ENCODE measurements around the gene C9orf50.

C9orf50 gene

GRCh38 chr9:129579294-129579693 lies 41.6 kb downstream of the C9orf50 start:
- peaks cover 3% of the 10 kb centered on the region for H3K4me1 ChIP-seq (ENCODE audit: insufficient read depth, low read length)
- H3K9ac ChIP-seq (ENCODE audit: low read length), result no peak overlapping the region
- H3K4me3 ChIP-seq (ENCODE audit: low read depth in 1 of 2, low read length in 2 of 2), result no peak overlapping the region
- no peaks in the 10 kb centered on the region for H3K9me3 ChIP-seq (ENCODE audit: low read length)
- H3K36me3 ChIP-seq (ENCODE audit: insufficient read depth, low read length), result no peaks in the 10 kb centered on the region
- no peaks in the 10 kb centered on the region for H3K27me3 ChIP-seq (ENCODE audit: control insufficient read depth in 1 of 2, insufficient read depth in 2 of 2, low read length in 2 of 2)
- H3K27ac ChIP-seq (ENCODE audit: low read depth, low read length), result no peak overlapping the region

GRCh38 chr9:129576546-129577543 lies 44.1 kb downstream of the C9orf50 start:
- no peak overlapping the region for H3K9ac ChIP-seq (ENCODE audit: low read length)
- no peaks in the 10 kb centered on the region for H3K9me3 ChIP-seq (ENCODE audit: low read length)
- H3K4me3 ChIP-seq (ENCODE audit: low read depth in 1 of 2, low read length in 2 of 2), result no peak overlapping the region
- no peaks in the 10 kb centered on the region for H3K36me3 ChIP-seq (ENCODE audit: insufficient read depth, low read length)
- H3K27me3 ChIP-seq (ENCODE audit: control insufficient read depth in 1 of 2, insufficient read depth in 2 of 2, low read length in 2 of 2), result no peaks in the 10 kb centered on the region
- H3K27ac ChIP-seq (ENCODE audit: low read depth, low read length), result no peak overlapping the region
- H3K4me1 ChIP-seq (ENCODE audit: insufficient read depth, low read length), result no peaks in the 10 kb centered on the region

- Histone ChIP-seq H3K9ac (ENCODE audit: low read length) (no peak overlapping the region), H3K27me3 (ENCODE audit: control insufficient read depth in 1 of 2, insufficient read depth in 2 of 2, low read length in 2 of 2) (no peaks in the 10 kb centered on the region), H3K4me3 (ENCODE audit: low read depth in 1 of 2, low read length in 2 of 2) (no peak overlapping the region), H3K36me3 (ENCODE audit: insufficient read depth, low read length) (no peaks in the 10 kb centered on the region), H3K9me3 (ENCODE audit: low read length) (no peaks in the 10 kb centered on the region), H3K27ac (ENCODE audit: low read depth, low read length) (no peak overlapping the region), H3K4me1 (ENCODE audit: insufficient read depth, low read length) (peaks cover 6% of the 10 kb centered on the region)
Measured at GRCh38 chr9:129575818-129576217, 45.1 kb downstream of the C9orf50 start.

- Histone ChIP-seq H3K27me3 (ENCODE audit: control insufficient read depth in 1 of 2, insufficient read depth in 2 of 2, low read length in 2 of 2) (no peaks in the 10 kb centered on the region), H3K9ac (ENCODE audit: low read length) (no peak overlapping the region), H3K27ac (ENCODE audit: low read depth, low read length) (no peak overlapping the region)
Measured at GRCh38 chr9:129574911-129575585, 45.9 kb downstream of the C9orf50 start.

GRCh38 chr9:129573977-129574376 lies 46.9 kb downstream of the C9orf50 start:
- H3K27ac ChIP-seq (ENCODE audit: low read depth, low read length), result no peak overlapping the region
- H3K9me3 ChIP-seq (ENCODE audit: low read length), result no peaks in the 10 kb centered on the region
- no peak overlapping the region for H3K4me3 ChIP-seq (ENCODE audit: low read depth in 1 of 2, low read length in 2 of 2)
- peaks cover 22% of the 10 kb centered on the region for H3K4me1 ChIP-seq (ENCODE audit: insufficient read depth, low read length)
- no peaks in the 10 kb centered on the region for H3K36me3 ChIP-seq (ENCODE audit: insufficient read depth, low read length)
- no peak overlapping the region for H3K9ac ChIP-seq (ENCODE audit: low read length)
- H3K27me3 ChIP-seq (ENCODE audit: control insufficient read depth in 1 of 2, insufficient read depth in 2 of 2, low read length in 2 of 2), result no peaks in the 10 kb centered on the region

More at GRCh38 chr9:129574911-129575585, 45.9 kb downstream of the C9orf50 start:
- Histone ChIP-seq H3K4me1 (ENCODE audit: insufficient read depth, low read length) (peaks cover 13% of the 10 kb centered on the region), H3K36me3 (ENCODE audit: insufficient read depth, low read length) (no peaks in the 10 kb centered on the region), H3K4me3 (ENCODE audit: low read depth in 1 of 2, low read length in 2 of 2) (no peak overlapping the region), H3K9me3 (ENCODE audit: low read length) (no peaks in the 10 kb centered on the region)

- Histone ChIP-seq H3K36me3 (ENCODE audit: insufficient read depth, low read length) (no peaks in the 10 kb centered on the region), H3K4me1 (ENCODE audit: insufficient read depth, low read length) (peaks cover 22% of the 10 kb centered on the region), H3K4me3 (ENCODE audit: low read depth in 1 of 2, low read length in 2 of 2) (no peak overlapping the region), H3K9ac (ENCODE audit: low read length) (no peak overlapping the region), H3K27me3 (ENCODE audit: control insufficient read depth in 1 of 2, insufficient read depth in 2 of 2, low read length in 2 of 2) (no peaks in the 10 kb centered on the region), H3K9me3 (ENCODE audit: low read length) (no peaks in the 10 kb centered on the region), H3K27ac (ENCODE audit: low read depth, low read length) (no peak overlapping the region)
Measured at GRCh38 chr9:129572517-129572916, 48.4 kb downstream of the C9orf50 start.

GRCh38 chr9:129572052-129572425 lies 48.9 kb downstream of the C9orf50 start:
- H3K27ac ChIP-seq (ENCODE audit: low read depth, low read length), result peak overlapping the region; percentile 76

GRCh38 chr9:129571298-129572051 lies 49.4 kb downstream of the C9orf50 start:
- Histone ChIP-seq H3K27ac (ENCODE audit: low read depth, low read length) (peak overlapping the region; percentile 76), H3K27me3 (ENCODE audit: control insufficient read depth in 1 of 2, insufficient read depth in 2 of 2, low read length in 2 of 2) (no peaks in the 10 kb centered on the region), H3K9ac (ENCODE audit: low read length) (no peak overlapping the region), H3K4me3 (ENCODE audit: low read depth in 1 of 2, low read length in 2 of 2) (no peak overlapping the region), H3K36me3 (ENCODE audit: insufficient read depth, low read length) (no peaks in the 10 kb centered on the region), H3K9me3 (ENCODE audit: low read length) (no peaks in the 10 kb centered on the region), H3K4me1 (ENCODE audit: insufficient read depth, low read length) (peaks cover 22% of the 10 kb centered on the region)

More at GRCh38 chr9:129572052-129572425, 48.9 kb downstream of the C9orf50 start:
- no peaks in the 10 kb centered on the region for H3K9me3 ChIP-seq (ENCODE audit: low read length)
- no peak overlapping the region for H3K4me3 ChIP-seq (ENCODE audit: low read depth in 1 of 2, low read length in 2 of 2)
- no peaks in the 10 kb centered on the region for H3K27me3 ChIP-seq (ENCODE audit: control insufficient read depth in 1 of 2, insufficient read depth in 2 of 2, low read length in 2 of 2)
- H3K36me3 ChIP-seq (ENCODE audit: insufficient read depth, low read length), result no peaks in the 10 kb centered on the region
- no peak overlapping the region for H3K9ac ChIP-seq (ENCODE audit: low read length)
- H3K4me1 ChIP-seq (ENCODE audit: insufficient read depth, low read length), result peaks cover 22% of the 10 kb centered on the region

GRCh38 chr9:129570450-129571297 lies 50.2 kb downstream of the C9orf50 start:
- H3K4me3 ChIP-seq (ENCODE audit: low read depth in 1 of 2, low read length in 2 of 2), result no peak overlapping the region
- peaks cover 22% of the 10 kb centered on the region for H3K4me1 ChIP-seq (ENCODE audit: insufficient read depth, low read length)
- no peaks in the 10 kb centered on the region for H3K36me3 ChIP-seq (ENCODE audit: insufficient read depth, low read length)
- no peaks in the 10 kb centered on the region for H3K27me3 ChIP-seq (ENCODE audit: control insufficient read depth in 1 of 2, insufficient read depth in 2 of 2, low read length in 2 of 2)
- no peak overlapping the region for H3K9ac ChIP-seq (ENCODE audit: low read length)
- no peaks in the 10 kb centered on the region for H3K9me3 ChIP-seq (ENCODE audit: low read length)
- H3K27ac ChIP-seq (ENCODE audit: low read depth, low read length), result peak overlapping the region; percentile 76

GRCh38 chr9:129569502-129570449 lies 51.1 kb downstream of the C9orf50 start:
- no peaks in the 10 kb centered on the region for H3K9me3 ChIP-seq (ENCODE audit: low read length)
- no peak overlapping the region for H3K4me3 ChIP-seq (ENCODE audit: low read depth in 1 of 2, low read length in 2 of 2)
- no peak overlapping the region for H3K9ac ChIP-seq (ENCODE audit: low read length)
- H3K27me3 ChIP-seq (ENCODE audit: control insufficient read depth in 1 of 2, insufficient read depth in 2 of 2, low read length in 2 of 2), result no peaks in the 10 kb centered on the region
- peaks cover 22% of the 10 kb centered on the region for H3K4me1 ChIP-seq (ENCODE audit: insufficient read depth, low read length)
- peak overlapping the region; percentile 76 for H3K27ac ChIP-seq (ENCODE audit: low read depth, low read length)
- H3K36me3 ChIP-seq (ENCODE audit: insufficient read depth, low read length), result no peaks in the 10 kb centered on the region

Data from muscle layer of colon (tissue), 2 donors.